HepG2 (cell line): ENCODE results near the gene LRRC45. TPM values are rescaled to one million over a fixed set of nuclear protein-coding genes. Genes with fewer than 3 reads are reported as not detected.

ENCODE experiments used
- EED ChIP-seq: sonication (generic); formaldehyde crosslinking; IDR thresholded peaks from 2 replicates; pipeline ENCODE4 v1.5.0; 2020; ENCODE audit warnings: mild to moderate bottlenecking, missing genetic modification reagents
- EP300 ChIP-seq, 3 experiments: sonication (generic) in 1 of 3; formaldehyde crosslinking in 1 of 3; IDR thresholded peaks; 2 replicates each; pipeline versions ENCODE4 v1.5.1 to v1.6.1; 2011 to 2020; ENCODE audit warnings: low read depth in 2 of 3, low read length in 2 of 3, borderline replicate concordance in 1 of 3, improper control_type of control experiment in 1 of 3, mild to moderate bottlenecking in 1 of 3, missing genetic modification reagents in 1 of 3, moderate library complexity in 1 of 3
- ESRRA ChIP-seq: sonication (generic); formaldehyde crosslinking; IDR thresholded peaks from 2 replicates; pipeline ENCODE4 v1.5.1; 2020; ENCODE audit warnings: mild to moderate bottlenecking, low read depth, missing genetic modification reagents
- ETV6 ChIP-seq: sonication (generic); formaldehyde crosslinking; conservative IDR thresholded peaks from 2 replicates; pipeline ENCODE4 v1.4.0; 2020; ENCODE audit warnings: missing genetic modification reagents
- FOXO1 ChIP-seq: sonication (generic); formaldehyde crosslinking; IDR thresholded peaks from 2 replicates; pipeline ENCODE4 v1.4.0; 2020; ENCODE audit warnings: missing genetic modification reagents
- GPN1 ChIP-seq: sonication (generic); formaldehyde crosslinking; IDR thresholded peaks from 2 replicates; pipeline ENCODE4 v1.5.1; 2020; ENCODE audit warnings: missing genetic modification reagents, borderline replicate concordance
- HOXA3 ChIP-seq: sonication (generic); formaldehyde crosslinking; IDR thresholded peaks from 2 replicates; pipeline ENCODE4 v1.5.0; 2020; ENCODE audit warnings: missing genetic modification reagents
- MEIS1 ChIP-seq: sonication (generic); formaldehyde crosslinking; IDR thresholded peaks from 2 replicates; pipeline ENCODE4 v1.9.0; 2021; ENCODE audit warnings: mild to moderate bottlenecking, missing genetic modification reagents, moderate library complexity, borderline replicate concordance
- MTF1 ChIP-seq: sonication (generic); formaldehyde crosslinking; IDR thresholded peaks from 2 replicates; pipeline ENCODE4 v1.5.0; 2020; ENCODE audit warnings: missing genetic modification reagents
- MXI1 ChIP-seq: IDR thresholded peaks from 3 replicates; pipeline ENCODE4 v1.6.1; 2012; ENCODE audit warnings: low read depth, low read length, inconsistent platforms, borderline replicate concordance
- NR0B2 ChIP-seq: sonication (generic); formaldehyde crosslinking; IDR thresholded peaks from 2 replicates; pipeline ENCODE4 v1.4.0; 2020; ENCODE audit warnings: mild to moderate bottlenecking, missing genetic modification reagents
- PTBP1 ChIP-seq: fragments of 200-400 bp; formaldehyde crosslinking; IDR thresholded peaks from 2 replicates; pipeline ENCODE4 v1.6.1; 2018; ENCODE audit warnings: low read length, low read depth; ENCODE audit not compliant: poor library complexity, severe bottlenecking
- REPIN1 ChIP-seq: sonication (generic); formaldehyde crosslinking; IDR thresholded peaks from 2 replicates; pipeline ENCODE4 v1.8.0; 2022; ENCODE audit warnings: missing genetic modification reagents, low read depth, mild to moderate bottlenecking, borderline replicate concordance
- SMAD9 ChIP-seq: sonication (generic); formaldehyde crosslinking; IDR thresholded peaks from 2 replicates; pipeline ENCODE4 v1.5.1; 2020; ENCODE audit warnings: mild to moderate bottlenecking, missing genetic modification reagents
- SMYD3 ChIP-seq: sonication (generic); formaldehyde crosslinking; IDR thresholded peaks from 2 replicates; pipeline ENCODE4 v1.8.1; 2023; ENCODE audit warnings: mild to moderate bottlenecking, missing genetic modification reagents
- SRF ChIP-seq: IDR thresholded peaks from 2 replicates; pipeline ENCODE4 v1.6.1; 2011; ENCODE audit warnings: mild to moderate bottlenecking, low read depth, low read length, moderate library complexity
- TERF1 ChIP-seq: sonication (generic); formaldehyde crosslinking; IDR thresholded peaks from 2 replicates; pipeline ENCODE4 v1.8.0; 2022; ENCODE audit warnings: mild to moderate bottlenecking, missing genetic modification reagents, moderate library complexity
- TOE1 ChIP-seq: sonication (generic); formaldehyde crosslinking; IDR thresholded peaks from 2 replicates; pipeline ENCODE4 v1.4.0; 2020; ENCODE audit warnings: mild to moderate bottlenecking, missing genetic modification reagents
- YY1 ChIP-seq: IDR thresholded peaks from 2 replicates; pipeline ENCODE4 v1.6.1; 2011; ENCODE audit warnings: low read length, low read depth, moderate library complexity, mild to moderate bottlenecking; ENCODE audit not compliant: insufficient read depth, insufficient replicate concordance
- ZBTB21 ChIP-seq: sonication (generic); formaldehyde crosslinking; IDR thresholded peaks from 2 replicates; pipeline ENCODE4 v1.4.0; 2020; ENCODE audit warnings: missing genetic modification reagents
- ZBTB34 ChIP-seq: sonication (generic); formaldehyde crosslinking; IDR thresholded peaks from 2 replicates; pipeline ENCODE4 v1.8.0; 2022; ENCODE audit warnings: mild to moderate bottlenecking, missing genetic modification reagents
- ZNF276 ChIP-seq: sonication (generic); formaldehyde crosslinking; IDR thresholded peaks from 2 replicates; pipeline ENCODE4 v1.4.0; 2020; ENCODE audit warnings: mild to moderate bottlenecking, low read depth, missing genetic modification reagents
- ZNF317 ChIP-seq: sonication (generic); formaldehyde crosslinking; IDR thresholded peaks from 2 replicates; pipeline ENCODE4 v1.5.0; 2020; ENCODE audit warnings: mild to moderate bottlenecking, missing genetic modification reagents
- ZNF580 ChIP-seq: IDR thresholded peaks from 2 replicates; pipeline ENCODE4 v1.6.1; 2016; ENCODE audit warnings: low read depth, borderline replicate concordance
- polyA plus RNA-seq, 8 experiments: library from polyadenylated mRNA; depleted of rRNA in 3 of 8; stranded (reverse) in 7 of 8; unstranded in 1 of 8; fragments of >200 nt; fragmentation: Illumina TruSeq in 4 of 8; extraction: Trizol in 4 of 8; gene quantifications; 2 replicates each; pipeline versions ENCODE4 v1.2.1 to v1.2.3, GENCODE V29; 2011 to 2016; ENCODE audit warnings: low read depth in 4 of 8, missing spikeins in 1 of 8, mixed read lengths in 1 of 8; ENCODE audit not compliant: insufficient read depth in 1 of 8
- total RNA-seq, 5 experiments: library from RNA; depleted of rRNA; stranded (reverse); fragments of >200 nt; fragmentation: Illumina TruSeq; extraction: Trizol; gene quantifications; 2 replicates each; pipeline ENCODE4 v1.2.3, GENCODE V29; 2016; ENCODE audit warnings: low read depth in 1 of 5

The LRRC45 gene
- total and polyA plus RNA-seq, 2 of the 13 experiments (the other 11 are each of a cell fraction or from before 2014, with no cell fraction given) = 11.6 to 48.1 TPM

GRCh38 chr17:82022310-82022980 is 660 bp upstream of the LRRC45 start, which contains the start of gene CENPX (continued):
- TF ChIP-seq FOXO1 (CRISPR knock-in tag) (0 out of 2 replicates have a peak, but pooled peaks have one; percentile 12), SRF (no peak), EP300 (IDR thresholded peaks at IDR 0.05; ENCODE audit: low read depth in 2 of 2, low read length in 2 of 2) (no peak), EP300 (CRISPR knock-in tag; IDR thresholded peaks at IDR 0.05; ENCODE audit: borderline replicate concordance) (no peak), NR0B2 (peak; percentile 90), YY1 (peak; percentile 76), TERF1 (CRISPR knock-in tag) (0 out of 2 replicates have a peak, but pooled peaks have one; percentile 18), MTF1 (CRISPR knock-in tag) (no peak), TOE1 (CRISPR knock-in tag) (no peak), REPIN1 (CRISPR knock-in tag) (peak; percentile 66; the same call in 1 of the 2 replicates), ETV6 (CRISPR knock-in tag) (no peak), MEIS1 (CRISPR knock-in tag) (peak; percentile 95), ZBTB34 (CRISPR knock-in tag) (no peak; the same call in 1 of the 2 replicates), ZNF276 (CRISPR knock-in tag) (no peak), SMYD3 (CRISPR knock-in tag) (no peak), MXI1 (no peak), SMAD9 (CRISPR knock-in tag) (no peak), ZBTB21 (CRISPR knock-in tag) (peak; percentile 15; the same call in 1 of the 2 replicates), EED (CRISPR knock-in tag) (peak; percentile 62; the same call in 1 of the 2 replicates), PTBP1 (peak; percentile 37), ZNF580 (CRISPR knock-in tag) (0 out of 2 replicates have a peak, but pooled peaks have one; percentile 19), HOXA3 (peak; percentile 64; the same call in 1 of the 2 replicates), ZNF317 (CRISPR knock-in tag) (peak; percentile 61; the same call in 1 of the 2 replicates), GPN1 (CRISPR knock-in tag) (no peak), ESRRA (peak; percentile 26; the same call in 1 of the 2 replicates)
